ENCODE results near the gene SAMHD1. TPM values are rescaled to one million over a fixed set of nuclear protein-coding genes. Genes with fewer than 3 reads are reported as not detected.

The SAMHD1 gene
- total and polyA plus RNA-seq, 2 of the 13 experiments (the other 11 are each of a cell fraction or from before 2014, with no cell fraction given) = 16.9 to 43.5 TPM

GRCh38 chr20:36957875-36958667 lies 6.6 kb upstream of the SAMHD1 start (continued):
- TF ChIP-seq GATA4 (IDR thresholded peaks at IDR 0.05; ENCODE audit: borderline replicate concordance, low read depth) = no peak
- no peak for TF ChIP-seq GLI4 (CRISPR knock-in tag; IDR thresholded peaks at IDR 0.05; ENCODE audit: borderline replicate concordance)
- TF ChIP-seq SIN3B (IDR thresholded peaks at IDR 0.05; ENCODE audit: low read length) = no peak
- no peak for TF ChIP-seq CHD2 (IDR thresholded peaks at IDR 0.05; ENCODE audit: low read depth, low read length)
- no peak for TF ChIP-seq FOSL1 (CRISPR knock-in tag; IDR thresholded peaks at IDR 0.05; ENCODE audit: borderline replicate concordance)
- TF ChIP-seq ZNF891 (CRISPR knock-in tag; IDR thresholded peaks at IDR 0.05) = no peak
- no peak for TF ChIP-seq CENPT (CRISPR knock-in tag; IDR thresholded peaks at IDR 0.05; ENCODE audit: low read depth)
- TF ChIP-seq MZF1 (CRISPR knock-in tag; IDR thresholded peaks at IDR 0.05; ENCODE audit: borderline replicate concordance) = no peak
- TF ChIP-seq ARID4A (CRISPR knock-in tag; IDR thresholded peaks at IDR 0.05; ENCODE audit: borderline replicate concordance) = no peak
- no peak for TF ChIP-seq ZSCAN12 (CRISPR knock-in tag; IDR thresholded peaks at IDR 0.05)
- no peak for TF ChIP-seq ZKSCAN1 (IDR thresholded peaks at IDR 0.05; ENCODE audit: low read length)
- TF ChIP-seq ZNF121 (CRISPR knock-in tag; IDR thresholded peaks at IDR 0.05) = no peak
- TF ChIP-seq KLF13 (CRISPR knock-in tag; IDR thresholded peaks at IDR 0.05) = no peak
- TF ChIP-seq ZNF777 (CRISPR knock-in tag; IDR thresholded peaks at IDR 0.05) = no peak
- no peak for TF ChIP-seq PAF1 (CRISPR knock-in tag; IDR thresholded peaks at IDR 0.05)
- TF ChIP-seq ZNF263 (CRISPR knock-in tag; IDR thresholded peaks at IDR 0.05) = no peak
- TF ChIP-seq ZNF710 (CRISPR knock-in tag; IDR thresholded peaks at IDR 0.05; ENCODE audit: borderline replicate concordance) = peak; percentile 84; the same call in 1 of the 2 replicates
- no peak for TF ChIP-seq TIGD3 (CRISPR knock-in tag; IDR thresholded peaks at IDR 0.05; ENCODE audit: borderline replicate concordance)
- TF ChIP-seq ZNF660 (CRISPR knock-in tag; IDR thresholded peaks at IDR 0.05; ENCODE audit: borderline replicate concordance, low read depth) = no peak
- TF ChIP-seq GPN1 (CRISPR knock-in tag; IDR thresholded peaks at IDR 0.05; ENCODE audit: borderline replicate concordance) = no peak
- no peak for TF ChIP-seq ZNF740 (CRISPR knock-in tag; IDR thresholded peaks at IDR 0.05)
- no peak for TF ChIP-seq CBX1 (IDR thresholded peaks at IDR 0.05; ENCODE audit: low read depth)
- no peak for TF ChIP-seq ZNF580 (CRISPR knock-in tag; IDR thresholded peaks at IDR 0.05; ENCODE audit: borderline replicate concordance, low read depth)
